ENCODE measurements around the gene C5orf24.
"Not testable (repeated sequence)": the region's sequence is repeated elsewhere in the genome, so short reads cannot be mapped to it uniquely, and the experiment has no call there.

Gene C5orf24

GRCh38 chr5:134837530-134838181 is 8.1 kb upstream of the C5orf24 start:
- DNase-seq (ENCODE audit: low read depth): peak; percentile 25
- TF ChIP-seq, protein P1, sequence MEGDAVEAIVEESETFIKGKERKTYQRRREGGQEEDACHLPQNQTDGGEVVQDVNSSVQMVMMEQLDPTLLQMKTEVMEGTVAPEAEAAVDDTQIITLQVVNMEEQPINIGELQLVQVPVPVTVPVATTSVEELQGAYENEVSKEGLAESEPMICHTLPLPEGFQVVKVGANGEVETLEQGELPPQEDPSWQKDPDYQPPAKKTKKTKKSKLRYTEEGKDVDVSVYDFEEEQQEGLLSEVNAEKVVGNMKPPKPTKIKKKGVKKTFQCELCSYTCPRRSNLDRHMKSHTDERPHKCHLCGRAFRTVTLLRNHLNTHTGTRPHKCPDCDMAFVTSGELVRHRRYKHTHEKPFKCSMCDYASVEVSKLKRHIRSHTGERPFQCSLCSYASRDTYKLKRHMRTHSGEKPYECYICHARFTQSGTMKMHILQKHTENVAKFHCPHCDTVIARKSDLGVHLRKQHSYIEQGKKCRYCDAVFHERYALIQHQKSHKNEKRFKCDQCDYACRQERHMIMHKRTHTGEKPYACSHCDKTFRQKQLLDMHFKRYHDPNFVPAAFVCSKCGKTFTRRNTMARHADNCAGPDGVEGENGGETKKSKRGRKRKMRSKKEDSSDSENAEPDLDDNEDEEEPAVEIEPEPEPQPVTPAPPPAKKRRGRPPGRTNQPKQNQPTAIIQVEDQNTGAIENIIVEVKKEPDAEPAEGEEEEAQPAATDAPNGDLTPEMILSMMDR (IDR thresholded peaks at IDR 0.05; ENCODE audit: low read length, missing control alignments): no peak
- no peak overlapping the region for H3K4me3 ChIP-seq (replicated peaks; ENCODE audit: low read depth, low read length)

GRCh38 chr5:134838361-134838760 is 7.4 kb upstream of the C5orf24 start:
- DNase-seq (ENCODE audit: low read depth); H3K4me3 ChIP-seq (replicated peaks; ENCODE audit: low read depth, low read length): not testable (repeated sequence)

DNA sequence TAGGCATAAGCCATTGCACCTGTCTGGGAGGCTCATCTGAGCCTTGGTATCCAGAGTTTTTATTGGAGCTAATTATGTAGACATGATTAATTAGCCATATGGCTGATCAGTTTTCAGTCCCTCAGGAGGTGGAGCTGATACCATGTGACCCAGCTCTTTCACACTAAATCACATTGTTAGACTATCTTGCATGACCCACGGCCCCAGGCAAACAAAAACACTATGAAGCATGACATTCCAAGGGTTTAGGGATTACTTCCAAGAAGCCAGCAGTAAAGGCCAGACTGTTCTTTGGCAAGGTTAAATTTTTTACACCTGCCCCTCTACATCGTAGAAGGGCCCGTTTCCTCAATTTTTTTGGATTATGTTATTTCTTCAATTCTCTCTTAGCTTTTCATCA is 5.0 kb upstream of the C5orf24 start:
- DNase-seq (ENCODE audit: low read depth): no peak
- TF ChIP-seq, protein P1 (IDR thresholded peaks at IDR 0.05; ENCODE audit: low read length, missing control alignments): no peak
- H3K4me3 ChIP-seq (replicated peaks; ENCODE audit: low read depth, low read length): no peak overlapping the region

GRCh38 chr5:134844252-134844651 is 1.5 kb upstream of the C5orf24 start:
- no peak for DNase-seq (ENCODE audit: low read depth)
- TF ChIP-seq, protein P1 (IDR thresholded peaks at IDR 0.05; ENCODE audit: low read length, missing control alignments): no peak
- H3K4me3 ChIP-seq (replicated peaks; ENCODE audit: low read depth, low read length): no peak overlapping the region

GRCh38 chr5:134845335-134845851 is 375 bp upstream of the C5orf24 start:
- peak; percentile 13 for DNase-seq (ENCODE audit: low read depth)
- TF ChIP-seq, protein P1 (IDR thresholded peaks at IDR 0.05; ENCODE audit: low read length, missing control alignments): no peak
- peak overlapping the region; percentile 92 for H3K4me3 ChIP-seq (replicated peaks; ENCODE audit: low read depth, low read length)

- TF ChIP-seq, protein P1 (IDR thresholded peaks at IDR 0.05; ENCODE audit: low read length, missing control alignments): no peak
- DNase-seq (ENCODE audit: low read depth): peak; percentile 22
- H3K4me3 ChIP-seq (replicated peaks; ENCODE audit: low read depth, low read length): peak overlapping the region; percentile 92
Measured at GRCh38 chr5:134846641-134846960, 833 bp downstream of the C5orf24 start.

GRCh38 chr5:134849434-134849933 is 3.7 kb downstream of the C5orf24 start:
- not testable (repeated sequence) for H3K4me3 ChIP-seq (replicated peaks; ENCODE audit: low read depth, low read length); DNase-seq (ENCODE audit: low read depth)

DNA sequence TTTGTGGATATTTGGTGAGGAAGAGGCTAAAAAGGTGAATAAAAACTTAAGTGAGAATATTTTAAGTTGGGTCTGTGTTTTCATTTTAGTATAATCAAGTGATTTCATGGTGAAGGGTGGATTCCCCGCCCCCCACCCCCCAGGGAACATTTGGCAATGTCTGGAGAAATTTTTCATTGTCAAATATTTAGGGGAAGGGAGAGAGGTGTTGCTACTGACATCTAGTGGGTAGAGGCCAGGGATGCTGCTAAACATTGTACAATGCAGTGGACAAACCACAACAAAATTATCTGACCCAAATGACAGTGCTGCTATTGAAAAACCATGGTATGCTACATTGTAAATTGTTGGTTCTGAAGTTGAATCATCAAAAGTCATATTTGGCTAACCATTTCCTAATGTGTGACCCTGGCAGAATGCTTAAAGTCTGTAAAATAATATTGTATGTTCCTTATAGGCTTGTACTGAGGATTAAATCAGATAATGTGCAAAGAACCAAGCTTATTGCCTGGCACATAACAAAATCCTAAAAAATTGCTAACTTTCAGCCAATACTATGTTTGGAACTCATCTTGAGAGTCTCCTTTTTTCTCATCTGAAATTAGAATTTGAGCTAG is 5.6 kb downstream of the C5orf24 start:
- H3K4me3 ChIP-seq (replicated peaks; ENCODE audit: low read depth, low read length): no peak overlapping the region
- DNase-seq (ENCODE audit: low read depth): peak; percentile 67
- TF ChIP-seq, protein P1 (IDR thresholded peaks at IDR 0.05; ENCODE audit: low read length, missing control alignments): peak; percentile 82

DNA sequence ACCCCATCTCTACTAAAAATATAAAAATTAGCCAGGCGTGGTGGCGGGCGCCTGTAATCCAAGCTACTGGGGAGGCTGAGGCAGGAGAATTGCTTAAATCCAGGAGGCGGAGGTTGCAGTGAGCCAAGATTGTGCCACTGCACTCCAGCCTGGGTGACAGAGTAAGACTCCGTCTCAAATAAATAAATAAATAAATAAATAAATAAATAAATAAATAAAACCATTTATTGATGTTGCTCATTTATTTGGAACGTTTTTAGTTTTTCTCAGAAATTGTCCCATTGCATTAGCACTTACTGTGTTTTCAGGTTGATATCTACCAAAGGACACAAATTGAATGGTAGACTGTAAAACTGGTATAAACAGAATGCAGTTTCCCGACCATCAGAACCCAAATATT is 10.7 kb downstream of the C5orf24 start:
- not testable (repeated sequence) for H3K4me3 ChIP-seq (replicated peaks; ENCODE audit: low read depth, low read length); DNase-seq (ENCODE audit: low read depth)
